Hepatocyte (in vitro differentiated cells): ENCODE results near the gene BIN1.

Source experiments
- CTCF ChIP-seq: fragments of 200-600 bp; sonication (generic); IDR thresholded peaks from 2 replicates; pipeline ENCODE4 v1.5.1; 2016; ENCODE audit warnings: antibody characterized with exemption, mild to moderate bottlenecking; ENCODE audit not compliant: poor library complexity
- EZH2 ChIP-seq: fragments of 200-600 bp; sonication (generic); IDR thresholded peaks from 2 replicates; pipeline ENCODE4 v1.6.1; 2016; ENCODE audit warnings: antibody characterized with exemption, mild to moderate bottlenecking, borderline replicate concordance
- EZH2phosphoT487 ChIP-seq: fragments of 200-600 bp; sonication (generic); IDR thresholded peaks from one replicate; pipeline ENCODE4 v1.6.1; 2018; ENCODE audit warnings: antibody characterized with exemption, mild to moderate bottlenecking, low read depth, moderate library complexity; ENCODE audit not compliant: unreplicated experiment, severe bottlenecking

DNA sequence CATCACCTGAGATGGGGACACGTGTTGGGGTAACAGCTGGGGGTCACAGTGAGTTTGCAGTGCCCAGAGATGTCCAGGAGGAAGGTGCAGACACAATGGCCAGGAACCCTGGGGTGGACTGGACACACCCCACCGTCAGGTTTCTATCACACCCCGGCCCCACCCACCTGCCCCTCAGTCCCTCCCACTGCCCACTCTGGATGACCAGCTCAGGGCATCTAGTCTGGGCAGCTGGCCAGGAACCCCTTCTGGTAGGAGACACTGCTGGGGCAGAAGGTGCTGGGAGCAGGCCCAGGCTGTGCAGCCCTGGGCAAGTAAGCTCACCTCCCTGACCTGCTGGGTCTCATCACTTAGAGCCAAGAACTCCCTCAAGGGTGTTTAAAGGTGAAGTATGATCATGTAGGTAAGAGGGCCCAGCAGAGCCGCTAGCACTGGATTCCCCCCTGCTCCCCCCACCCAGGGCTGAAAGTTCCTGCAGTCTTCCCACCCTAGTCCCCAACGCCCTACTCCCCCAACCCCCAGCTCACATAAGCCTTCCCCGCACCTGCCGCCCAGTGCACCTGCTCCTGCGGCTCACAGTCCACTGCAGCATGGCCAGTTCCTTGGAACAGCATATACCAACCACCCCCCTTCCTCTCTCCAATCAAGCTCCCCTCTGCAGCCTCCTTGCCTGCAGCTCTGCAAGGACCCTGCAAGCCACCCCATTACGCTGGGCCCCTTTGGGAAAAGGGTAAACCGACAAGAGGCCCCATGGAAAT, 17.3 kb downstream of the BIN1 start:
- TF ChIP-seq CTCF (no peak), EZH2phosphoT487 (no peak), EZH2 (no peak)
